ENCODE results near the gene S100A1.

The S100A1 gene

DNA sequence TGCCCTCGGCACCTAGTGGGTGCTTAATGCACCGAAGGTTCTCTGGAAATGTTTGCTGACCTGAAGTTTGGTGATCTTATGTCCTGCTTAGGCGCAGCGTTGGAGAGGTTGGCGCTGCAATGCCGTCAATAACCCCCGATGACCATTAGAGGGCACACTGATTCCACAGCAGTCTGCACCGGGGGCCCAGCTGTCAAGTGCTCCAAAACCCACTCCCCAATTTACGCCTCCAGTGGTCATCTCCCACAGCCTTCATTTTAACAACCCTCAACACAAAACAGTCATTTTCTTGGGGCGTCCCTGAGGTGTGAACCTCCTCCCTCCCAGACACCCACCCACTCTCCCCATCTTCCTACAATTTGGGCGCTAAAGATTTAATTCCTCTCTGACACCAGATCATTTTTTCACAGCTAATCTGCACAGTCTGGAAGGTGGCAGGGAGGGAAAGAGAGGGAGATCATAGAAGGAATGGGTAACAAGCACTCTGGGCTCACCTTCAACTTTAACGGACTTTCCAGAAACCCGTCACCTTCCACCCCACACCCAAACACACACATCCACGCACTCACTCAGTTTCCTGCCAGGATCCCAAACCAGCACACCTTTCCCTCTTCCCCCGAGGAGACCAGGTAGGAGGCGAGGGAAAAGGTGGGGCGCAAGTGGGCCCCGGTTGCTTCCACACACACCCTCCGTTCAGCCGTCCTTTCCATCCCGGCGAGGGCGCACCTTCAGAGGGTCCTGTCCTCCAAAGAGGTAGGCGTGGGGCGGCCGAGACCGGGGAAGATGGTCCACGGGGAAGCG is 49.7 kb downstream of the S100A1 start:
- TF ChIP-seq, protein P1, sequence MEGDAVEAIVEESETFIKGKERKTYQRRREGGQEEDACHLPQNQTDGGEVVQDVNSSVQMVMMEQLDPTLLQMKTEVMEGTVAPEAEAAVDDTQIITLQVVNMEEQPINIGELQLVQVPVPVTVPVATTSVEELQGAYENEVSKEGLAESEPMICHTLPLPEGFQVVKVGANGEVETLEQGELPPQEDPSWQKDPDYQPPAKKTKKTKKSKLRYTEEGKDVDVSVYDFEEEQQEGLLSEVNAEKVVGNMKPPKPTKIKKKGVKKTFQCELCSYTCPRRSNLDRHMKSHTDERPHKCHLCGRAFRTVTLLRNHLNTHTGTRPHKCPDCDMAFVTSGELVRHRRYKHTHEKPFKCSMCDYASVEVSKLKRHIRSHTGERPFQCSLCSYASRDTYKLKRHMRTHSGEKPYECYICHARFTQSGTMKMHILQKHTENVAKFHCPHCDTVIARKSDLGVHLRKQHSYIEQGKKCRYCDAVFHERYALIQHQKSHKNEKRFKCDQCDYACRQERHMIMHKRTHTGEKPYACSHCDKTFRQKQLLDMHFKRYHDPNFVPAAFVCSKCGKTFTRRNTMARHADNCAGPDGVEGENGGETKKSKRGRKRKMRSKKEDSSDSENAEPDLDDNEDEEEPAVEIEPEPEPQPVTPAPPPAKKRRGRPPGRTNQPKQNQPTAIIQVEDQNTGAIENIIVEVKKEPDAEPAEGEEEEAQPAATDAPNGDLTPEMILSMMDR (IDR thresholded peaks at IDR 0.05; ENCODE audit: low read depth, low read length, missing control alignments), result peak; percentile 95
- Histone ChIP-seq H3K4me3 (ENCODE audit: low read depth, low read length) (peak overlapping the region; percentile 32), H3K27me3 (replicated peaks) (peaks cover 33% of the 10 kb centered on the region), H3K36me3 (replicated peaks) (no peaks in the 10 kb centered on the region), H3K27ac (no peak overlapping the region)
- in situ Hi-C loops (cut with HindIII; ENCODE audit: low pct_ligation_motif_present, low sequenced_read_pairs), result no loop called here
- DNase-seq, result peak; percentile 39

DNA sequence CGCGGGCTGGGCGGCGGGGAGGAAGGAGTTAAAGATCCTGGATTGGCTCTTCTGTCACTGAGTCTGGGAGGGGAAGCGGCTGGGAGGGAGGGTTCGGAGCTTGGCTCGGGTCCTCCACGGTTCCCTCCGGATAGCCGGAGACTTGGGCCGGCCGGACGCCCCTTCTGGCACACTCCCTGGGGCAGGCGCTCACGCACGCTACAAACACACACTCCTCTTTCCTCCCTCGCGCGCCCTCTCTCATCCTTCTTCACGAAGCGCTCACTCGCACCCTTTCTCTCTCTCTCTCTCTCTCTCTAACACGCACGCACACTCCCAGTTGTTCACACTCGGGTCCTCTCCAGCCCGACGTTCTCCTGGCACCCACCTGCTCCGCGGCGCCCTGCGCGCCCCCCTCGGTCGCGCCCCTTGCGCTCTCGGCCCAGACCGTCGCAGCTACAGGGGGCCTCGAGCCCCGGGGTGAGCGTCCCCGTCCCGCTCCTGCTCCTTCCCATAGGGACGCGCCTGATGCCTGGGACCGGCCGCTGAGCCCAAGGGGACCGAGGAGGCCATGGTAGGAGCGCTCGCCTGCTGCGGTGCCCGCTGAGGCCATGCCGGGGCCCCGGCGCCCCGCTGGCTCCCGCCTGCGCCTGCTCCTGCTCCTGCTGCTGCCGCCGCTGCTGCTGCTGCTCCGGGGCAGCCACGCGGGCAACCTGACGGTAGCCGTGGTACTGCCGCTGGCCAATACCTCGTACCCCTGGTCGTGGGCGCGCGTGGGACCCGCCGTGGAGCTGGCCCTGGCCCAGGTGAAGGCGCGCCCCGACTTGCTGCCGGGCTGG is 50.5 kb downstream of the S100A1 start, which contains the start of gene NPR1:
Gene NPR1 (plus strand): TSS at position 170 of the 818 bp plus-strand sequence. CDS start 421 bp downstream, at position 591.
- H3K36me3 ChIP-seq (replicated peaks), result no peaks in the 10 kb centered on the region
- H3K27ac ChIP-seq, result no peak within 1 kb of the TSS
- in situ Hi-C loops (cut with HindIII; ENCODE audit: low pct_ligation_motif_present, low sequenced_read_pairs), result no loop called here
- peaks cover 33% of the 10 kb centered on the region for H3K27me3 ChIP-seq (replicated peaks)
- no peak for DNase-seq
- peak within 1 kb of the TSS; percentile 32 for H3K4me3 ChIP-seq (ENCODE audit: low read depth, low read length)
- TF ChIP-seq, protein P1 (IDR thresholded peaks at IDR 0.05; ENCODE audit: low read depth, low read length, missing control alignments), result no peak

DNA sequence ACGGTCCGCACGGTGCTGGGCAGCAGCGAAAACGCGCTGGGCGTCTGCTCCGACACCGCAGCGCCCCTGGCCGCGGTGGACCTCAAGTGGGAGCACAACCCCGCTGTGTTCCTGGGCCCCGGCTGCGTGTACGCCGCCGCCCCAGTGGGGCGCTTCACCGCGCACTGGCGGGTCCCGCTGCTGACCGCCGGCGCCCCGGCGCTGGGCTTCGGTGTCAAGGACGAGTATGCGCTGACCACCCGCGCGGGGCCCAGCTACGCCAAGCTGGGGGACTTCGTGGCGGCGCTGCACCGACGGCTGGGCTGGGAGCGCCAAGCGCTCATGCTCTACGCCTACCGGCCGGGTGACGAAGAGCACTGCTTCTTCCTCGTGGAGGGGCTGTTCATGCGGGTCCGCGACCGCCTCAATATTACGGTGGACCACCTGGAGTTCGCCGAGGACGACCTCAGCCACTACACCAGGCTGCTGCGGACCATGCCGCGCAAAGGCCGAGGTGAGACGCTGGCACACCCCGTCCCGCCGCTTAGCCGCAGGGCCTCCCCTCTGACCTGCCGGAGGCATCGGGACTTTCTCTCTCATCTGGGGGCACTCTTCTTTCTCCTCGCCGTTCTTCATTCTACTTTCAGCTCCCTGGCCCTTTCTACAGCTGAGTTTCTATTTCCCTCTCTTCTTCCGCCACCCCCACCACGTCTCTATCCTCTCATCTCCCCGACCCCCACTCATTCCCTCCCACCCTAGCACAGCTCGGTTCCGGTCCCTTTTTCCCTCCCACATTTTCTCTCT is 51.3 kb downstream of the S100A1 start:
- H3K27ac ChIP-seq, result no peak overlapping the region
- TF ChIP-seq, protein P1 (IDR thresholded peaks at IDR 0.05; ENCODE audit: low read depth, low read length, missing control alignments), result peak; percentile 47
- peaks cover 33% of the 10 kb centered on the region for H3K27me3 ChIP-seq (replicated peaks)
- peak overlapping the region; percentile 26 for H3K4me3 ChIP-seq (ENCODE audit: low read depth, low read length)
- no peak for DNase-seq
- no peaks in the 10 kb centered on the region for H3K36me3 ChIP-seq (replicated peaks)
- in situ Hi-C loops (cut with HindIII; ENCODE audit: low pct_ligation_motif_present, low sequenced_read_pairs), result no loop called here

DNA sequence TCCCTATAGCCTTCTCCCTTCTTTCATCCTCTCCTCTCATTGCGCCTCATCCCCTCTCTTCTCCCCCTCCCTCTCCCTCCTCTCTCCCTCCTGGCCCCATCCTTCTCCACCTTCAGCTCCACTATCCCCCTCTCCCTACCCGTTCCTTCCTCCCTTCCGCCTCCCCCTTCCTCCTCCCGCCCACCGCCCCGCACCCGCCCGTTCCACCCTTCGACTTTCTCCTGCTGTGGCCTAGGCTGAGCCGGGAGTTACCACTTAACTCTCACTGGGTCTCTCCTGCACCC is 51.8 kb downstream of the S100A1 start:
- H3K27me3 ChIP-seq (replicated peaks), result peaks cover 33% of the 10 kb centered on the region

More for the DNA sequence above, 51.8 kb downstream of the S100A1 start:
- Histone ChIP-seq H3K27ac (no peak overlapping the region), H3K4me3 (ENCODE audit: low read depth, low read length) (no peak overlapping the region), H3K36me3 (replicated peaks) (no peaks in the 10 kb centered on the region)
- in situ Hi-C loops (cut with HindIII; ENCODE audit: low pct_ligation_motif_present, low sequenced_read_pairs), result no loop called here
- TF ChIP-seq, protein P1 (IDR thresholded peaks at IDR 0.05; ENCODE audit: low read depth, low read length, missing control alignments), result no peak
- DNase-seq, result no peak
